AG08396 (cell line): ENCODE measurements around the gene HEATR9.

ENCODE experiments used
- DNase-seq: peaks from one replicate; pipeline ENCODE4 v3.0.0; 2012; ENCODE audit warnings: low spot score, mixed read lengths

The HEATR9 gene

DNA sequence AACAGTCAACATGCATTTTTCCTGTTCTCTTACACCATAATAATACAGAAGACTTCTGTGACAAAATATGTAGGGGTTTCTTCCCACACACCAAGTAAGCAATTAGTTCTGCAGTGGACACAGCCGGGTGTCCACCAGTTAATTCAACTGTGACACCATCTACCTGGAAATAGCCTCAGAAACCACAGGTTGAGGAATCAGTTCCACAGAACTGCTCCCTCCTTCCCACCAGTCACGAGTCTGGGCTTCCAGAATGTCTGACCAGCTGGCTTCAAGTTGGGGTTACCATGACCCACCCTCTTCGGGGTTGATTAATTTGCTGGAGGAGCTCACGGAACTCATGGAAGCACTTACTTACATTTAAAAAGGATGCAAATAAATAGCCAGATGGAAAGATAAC, 25.1 kb upstream of the HEATR9 start:
- no peak for DNase-seq

DNA sequence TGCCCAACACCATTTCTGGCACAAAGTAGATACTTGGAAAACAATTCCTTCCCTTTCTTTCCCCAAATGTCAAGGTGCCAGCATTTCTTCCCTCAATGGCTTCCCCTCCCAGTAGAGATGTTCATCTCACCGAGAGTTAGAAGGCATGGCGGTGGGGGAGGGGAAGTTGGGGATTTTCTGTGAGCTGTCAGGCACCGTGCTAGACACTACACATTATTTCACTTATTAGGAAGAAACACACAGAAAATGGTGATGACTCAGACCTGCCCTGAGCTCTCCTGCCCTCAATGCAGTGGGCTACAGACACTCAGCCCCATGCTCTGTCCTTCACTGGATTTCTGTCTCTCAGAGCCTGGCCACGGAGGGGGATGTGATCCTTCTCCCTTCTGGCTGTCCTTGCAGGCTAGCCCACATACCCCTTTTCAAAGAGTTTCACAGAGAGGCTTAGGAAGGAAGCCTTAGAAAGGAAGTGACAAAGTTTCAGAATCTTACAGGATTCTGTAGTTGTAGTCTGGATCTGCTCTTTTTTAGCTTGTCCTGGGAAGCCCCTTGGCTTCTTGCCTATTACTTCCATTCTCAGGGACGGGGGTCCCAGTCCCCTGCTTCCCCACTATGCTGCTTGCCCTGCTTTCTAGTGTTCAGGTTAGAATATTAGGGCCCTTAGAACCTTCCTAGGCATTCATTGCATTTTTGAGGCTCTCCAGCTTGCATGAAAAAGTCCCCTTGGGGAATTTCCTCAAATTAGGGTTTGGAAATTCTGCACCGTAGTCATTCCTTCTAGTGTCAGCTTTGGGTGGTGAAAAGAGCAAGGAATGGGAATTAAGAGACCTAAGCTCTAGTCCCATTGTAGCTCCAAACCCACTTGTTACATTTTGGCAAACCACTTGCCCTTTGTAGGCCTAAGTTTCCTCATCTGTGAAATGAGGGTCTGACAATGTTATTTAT, 23.7 kb upstream of the HEATR9 start:
- no peak for DNase-seq

DNA sequence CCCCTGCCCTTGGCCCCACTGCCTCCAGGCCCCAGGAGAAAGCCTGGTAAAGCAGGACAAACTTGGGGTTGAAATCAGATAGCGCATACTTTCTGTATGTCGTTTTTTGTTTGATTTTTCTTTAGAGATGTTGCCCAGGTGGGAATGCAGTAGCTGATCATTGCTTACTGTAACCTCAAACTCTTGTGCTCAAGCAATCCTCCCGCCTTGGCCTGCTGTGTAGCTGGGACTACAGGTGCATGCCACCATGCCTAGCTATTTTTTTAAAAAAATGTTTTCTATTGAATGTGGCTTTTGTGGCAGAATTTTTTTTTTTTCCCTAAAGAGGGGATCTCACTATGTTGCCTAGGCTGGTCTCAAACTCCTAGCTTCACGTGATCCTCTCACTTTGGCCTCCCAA, 22.6 kb upstream of the HEATR9 start:
- no peak for DNase-seq

DNA sequence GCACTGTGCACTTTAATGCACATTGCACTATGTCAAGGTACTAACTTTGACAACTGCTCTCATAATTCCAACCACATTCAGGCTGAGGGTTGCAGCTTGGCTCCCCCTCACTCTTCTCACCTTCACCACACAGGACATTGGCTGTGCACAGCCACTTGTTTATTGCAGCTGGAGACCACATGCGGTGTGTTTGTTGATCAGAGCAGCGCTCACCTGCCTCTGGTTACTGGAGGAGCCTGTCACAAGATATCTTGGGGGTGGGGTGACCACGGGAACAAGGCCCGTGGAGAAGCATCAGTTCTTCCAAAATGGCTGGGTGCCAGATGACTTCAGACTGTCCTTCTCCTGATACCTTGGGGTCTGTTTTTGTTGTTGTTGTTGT, 22.1 kb upstream of the HEATR9 start:
- DNase-seq = no peak

DNA sequence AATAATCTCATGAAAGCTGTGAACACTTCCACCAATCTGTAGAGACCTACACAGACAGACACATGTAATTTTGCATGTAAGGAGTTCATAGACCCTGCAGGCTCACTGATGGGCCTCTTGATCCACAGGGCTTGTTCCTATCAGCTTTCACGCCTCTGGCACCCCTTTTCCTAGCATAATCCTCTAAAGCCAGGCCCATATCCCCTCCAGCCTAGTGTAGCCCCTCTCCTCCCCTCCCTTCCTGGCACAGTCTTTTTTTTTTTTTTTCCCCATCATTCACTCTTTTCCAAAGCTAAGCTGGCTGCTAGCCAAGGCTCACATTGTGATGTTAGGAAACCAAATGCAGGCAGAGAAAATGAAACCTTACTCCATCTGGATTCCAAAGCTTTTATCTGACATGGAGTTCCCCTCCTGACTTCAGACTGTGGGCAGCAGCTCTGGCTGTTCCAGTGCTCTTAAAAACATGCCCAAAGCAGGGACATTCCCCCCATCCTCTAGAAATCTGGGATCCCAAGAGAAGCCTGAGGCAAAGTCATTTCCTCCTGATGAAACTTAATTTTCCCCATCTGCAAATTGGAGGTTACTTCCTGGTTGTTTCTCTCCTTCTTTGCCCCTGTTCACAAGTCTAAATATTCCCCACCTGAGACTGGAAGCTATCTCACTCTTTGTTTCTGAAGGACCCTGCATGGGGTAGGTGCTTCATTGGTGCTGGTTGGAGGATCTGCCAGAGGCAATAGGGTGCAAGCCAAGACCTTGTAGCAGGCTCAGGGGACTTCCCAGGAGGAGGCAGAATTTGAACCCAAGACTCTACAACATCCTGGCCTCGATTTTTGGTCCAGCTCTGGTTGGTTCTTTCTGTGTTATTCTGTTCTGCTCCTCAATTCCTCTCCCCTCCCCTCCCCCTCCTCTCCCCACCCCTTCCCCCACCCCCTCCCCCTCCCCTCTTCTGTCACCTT, 21.4 kb upstream of the HEATR9 start:
- no peak for DNase-seq

DNA sequence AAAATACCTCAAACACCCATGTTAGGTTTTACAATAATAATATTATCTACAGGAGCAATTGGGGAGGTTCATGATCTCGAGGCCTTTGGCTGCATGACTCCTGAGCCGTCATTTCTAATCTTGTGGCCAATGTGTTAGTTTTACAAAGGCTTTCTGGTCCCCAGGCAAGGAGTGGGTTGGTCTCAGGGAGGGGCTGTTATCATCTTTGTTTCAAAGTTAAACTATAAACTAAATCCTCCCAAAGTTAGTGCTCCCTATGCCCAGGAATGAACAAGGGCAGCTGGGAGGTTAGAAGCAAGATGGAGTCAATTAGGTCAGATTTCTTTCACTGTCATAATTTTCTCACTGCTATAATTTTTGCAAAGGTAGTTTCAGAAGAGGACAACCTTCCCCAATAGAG, 20.6 kb upstream of the HEATR9 start:
- DNase-seq = no peak

DNA sequence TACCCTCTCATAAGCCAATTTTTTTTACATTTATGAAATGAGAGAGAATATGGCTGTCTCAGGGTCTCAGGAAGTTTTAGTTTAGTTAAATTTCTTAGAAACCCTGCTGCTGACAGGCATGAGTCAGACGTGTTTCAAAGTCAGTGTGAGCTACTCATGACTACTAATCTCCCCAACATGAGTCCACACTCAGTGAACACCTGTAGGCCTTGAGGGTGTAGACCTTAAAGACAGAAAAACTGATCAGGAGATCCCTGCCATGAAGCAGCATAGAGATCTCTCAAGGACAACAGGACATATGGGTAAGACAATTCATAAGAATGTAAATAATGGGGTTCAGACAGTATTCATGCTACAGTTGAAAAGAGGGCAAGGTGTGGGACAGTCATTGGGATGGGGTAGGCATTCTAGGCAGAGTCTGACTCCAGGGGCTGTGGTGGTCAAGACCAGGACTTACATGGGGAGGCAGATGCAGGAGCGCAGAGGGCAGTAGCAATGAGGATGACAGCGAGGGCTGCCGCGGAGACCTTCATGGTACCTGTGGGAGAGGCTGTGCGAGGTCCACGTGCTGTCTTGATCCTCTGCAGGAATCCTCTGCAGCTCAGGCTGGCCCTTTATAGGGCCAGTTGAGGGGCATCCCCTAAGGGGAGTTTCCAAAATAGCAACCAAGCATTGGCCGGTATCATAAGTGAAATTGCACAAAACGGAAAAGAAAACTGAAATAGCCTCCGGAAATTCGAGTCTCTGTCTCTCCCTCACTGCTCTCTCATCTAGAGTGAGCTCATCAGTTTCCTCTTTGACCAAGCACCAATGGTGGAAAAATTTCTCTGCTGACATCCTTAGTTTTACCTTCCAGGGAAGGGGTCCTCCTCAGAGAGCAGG, 11.3 kb upstream of the HEATR9 start, which contains the start of gene CCL5:
CCL5 (minus strand) TSS at position 588 of the 882 bp plus-strand sequence.
- DNase-seq = no peak

DNA sequence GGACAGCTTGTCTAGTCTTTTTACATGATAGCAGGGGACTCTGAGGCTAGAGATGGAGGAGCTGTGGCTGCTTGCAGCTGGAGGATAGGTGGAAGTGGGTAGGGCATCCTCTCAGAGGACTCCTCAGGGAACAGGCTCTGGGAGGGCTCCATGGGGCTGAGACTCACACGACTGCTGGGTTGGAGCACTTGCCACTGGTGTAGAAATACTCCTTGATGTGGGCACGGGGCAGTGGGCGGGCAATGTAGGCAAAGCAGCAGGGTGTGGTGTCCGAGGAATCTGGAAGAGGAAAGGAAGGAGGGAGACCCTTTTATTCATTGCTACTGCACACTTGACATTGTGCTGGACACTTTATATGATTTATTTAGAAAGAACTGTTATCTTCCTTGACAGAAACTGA, 9.7 kb upstream of the HEATR9 start:
- DNase-seq = no peak

DNA sequence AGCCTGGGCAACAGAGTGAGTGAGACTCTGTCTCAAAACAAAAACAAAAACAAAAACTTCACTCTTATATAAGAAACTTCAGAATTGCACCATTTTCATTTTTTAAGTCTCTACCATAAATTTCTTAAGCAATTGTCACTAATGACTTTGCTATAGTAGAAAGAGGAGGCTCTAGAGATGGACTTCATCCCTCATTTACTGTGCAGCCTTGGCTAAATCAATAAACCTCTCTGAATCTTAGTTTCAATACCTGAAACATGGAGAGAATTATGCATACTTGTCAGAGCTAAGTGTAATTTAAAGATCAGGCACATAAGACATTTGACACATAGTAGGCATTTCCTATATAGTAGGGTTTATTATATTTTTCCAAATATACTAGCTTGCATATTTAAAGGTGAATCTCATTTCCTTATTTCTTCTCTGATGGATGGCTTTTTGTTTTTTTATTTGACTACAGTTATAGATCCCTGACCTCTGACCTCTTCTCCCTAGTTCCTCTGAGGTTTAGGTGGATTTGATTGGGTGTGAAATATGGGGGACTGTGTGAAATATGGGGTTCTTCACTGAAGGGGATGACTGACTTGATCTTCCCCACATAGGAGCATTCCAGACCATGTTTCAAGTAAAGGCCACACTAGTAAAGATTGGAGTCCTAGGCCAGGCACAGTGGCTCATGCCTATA, 8.8 kb upstream of the HEATR9 start:
- no peak for DNase-seq

DNA sequence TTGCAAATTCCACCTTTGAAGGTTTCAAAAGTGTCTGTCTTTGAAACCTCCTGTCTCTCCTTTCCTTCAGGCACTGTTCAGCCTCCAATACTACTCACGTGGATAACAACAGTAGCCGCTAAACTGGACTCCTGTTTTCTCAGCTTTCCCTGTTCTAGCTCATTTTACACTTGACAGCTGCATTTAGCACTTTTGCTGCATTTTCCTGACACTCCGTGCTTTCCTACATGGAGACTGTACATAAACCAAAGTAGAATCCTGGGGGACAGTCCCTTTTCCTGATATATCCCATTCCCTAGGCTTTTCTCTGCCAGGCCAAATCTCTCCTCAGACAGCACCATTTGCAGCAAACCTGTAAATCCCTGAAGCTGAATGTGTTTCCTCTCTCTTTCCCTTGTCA, 7.8 kb upstream of the HEATR9 start:
- no peak for DNase-seq

DNA sequence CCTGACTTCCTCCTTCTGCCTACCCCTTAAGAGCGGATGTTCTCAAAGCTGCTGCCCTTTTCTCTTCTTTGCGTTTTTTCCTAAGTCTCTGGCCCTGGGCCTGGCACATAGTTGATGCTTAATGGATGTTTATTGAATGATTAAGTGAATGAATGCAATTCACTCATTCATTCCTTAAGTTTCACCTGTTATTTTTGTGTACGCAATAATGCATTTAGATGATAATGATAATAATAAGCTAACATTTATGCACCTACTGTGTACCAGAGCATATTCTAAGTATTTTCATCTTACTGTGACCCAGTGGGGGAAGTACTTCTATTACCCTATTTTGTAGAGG, 7.1 kb upstream of the HEATR9 start:
- no peak for DNase-seq

DNA sequence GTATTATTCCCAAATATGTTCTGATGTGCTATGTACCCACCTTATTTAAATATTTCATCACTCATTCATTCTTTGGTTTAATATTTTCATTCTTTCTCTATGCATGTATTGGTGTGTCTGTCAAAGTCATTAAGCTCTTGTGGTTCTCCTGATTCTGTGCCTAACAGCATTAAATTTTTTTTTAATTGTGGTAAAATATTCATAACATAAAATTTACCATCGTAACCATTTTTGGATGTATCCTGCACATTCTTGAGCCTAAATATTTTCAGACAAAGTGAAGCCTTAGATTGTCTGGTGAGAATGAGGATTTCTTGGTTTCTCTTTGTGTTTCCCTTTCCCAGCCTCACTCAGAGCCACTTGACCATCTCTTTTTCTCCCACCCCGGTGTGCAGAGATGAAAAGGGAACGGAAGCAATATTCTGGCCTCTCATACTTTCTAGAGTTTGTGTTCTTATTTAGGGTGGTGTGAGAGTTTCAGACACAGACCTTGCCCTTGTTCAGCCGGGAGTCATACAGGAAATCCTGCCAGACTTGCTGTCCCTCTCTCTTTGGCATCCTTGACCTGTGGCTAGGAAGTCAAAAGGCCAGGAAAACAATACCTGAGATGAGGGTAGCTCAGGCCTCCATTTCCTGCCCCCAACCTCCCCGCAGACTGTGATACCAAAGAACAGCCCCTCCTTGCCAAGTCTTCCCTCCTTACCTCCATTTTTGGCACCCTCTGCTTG, 6.5 kb upstream of the HEATR9 start:
- DNase-seq = no peak

DNA sequence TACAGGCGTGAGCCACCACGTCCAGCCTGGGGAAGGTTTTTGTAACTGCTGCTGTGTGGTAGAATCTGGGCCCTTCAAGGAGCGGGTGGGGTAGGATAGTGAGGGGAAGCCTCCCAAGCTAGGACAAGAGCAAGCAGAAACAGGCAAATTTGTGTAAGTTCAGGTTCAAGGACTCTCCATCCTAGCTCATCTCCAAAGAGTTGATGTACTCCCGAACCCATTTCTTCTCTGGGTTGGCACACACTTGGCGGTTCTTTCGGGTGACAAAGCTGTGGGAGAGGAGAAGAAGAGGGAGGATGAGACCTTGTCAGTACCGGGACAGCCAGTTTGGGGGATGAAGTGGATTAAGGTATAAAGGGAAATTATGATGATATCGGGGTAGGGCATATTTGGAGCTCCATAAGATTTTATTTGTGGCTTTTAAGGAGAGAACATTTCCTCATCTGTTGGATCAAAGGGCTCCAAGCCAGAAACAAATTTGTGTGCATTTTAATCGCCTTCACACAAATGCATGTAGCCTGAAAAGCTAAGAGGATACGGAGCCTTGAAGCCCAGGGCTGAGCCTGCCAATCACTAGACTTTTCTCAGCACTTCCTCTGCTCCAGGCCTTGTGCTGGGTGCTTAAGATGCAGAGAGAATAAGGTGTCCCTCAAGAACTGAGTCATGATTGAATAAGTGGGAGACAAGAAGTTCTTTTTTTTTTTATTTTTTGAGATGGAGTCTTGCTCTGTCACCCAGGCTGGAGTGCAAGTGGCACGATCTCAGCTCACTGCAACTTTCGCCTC, 3.7 kb upstream of the HEATR9 start:
- no peak for DNase-seq

DNA sequence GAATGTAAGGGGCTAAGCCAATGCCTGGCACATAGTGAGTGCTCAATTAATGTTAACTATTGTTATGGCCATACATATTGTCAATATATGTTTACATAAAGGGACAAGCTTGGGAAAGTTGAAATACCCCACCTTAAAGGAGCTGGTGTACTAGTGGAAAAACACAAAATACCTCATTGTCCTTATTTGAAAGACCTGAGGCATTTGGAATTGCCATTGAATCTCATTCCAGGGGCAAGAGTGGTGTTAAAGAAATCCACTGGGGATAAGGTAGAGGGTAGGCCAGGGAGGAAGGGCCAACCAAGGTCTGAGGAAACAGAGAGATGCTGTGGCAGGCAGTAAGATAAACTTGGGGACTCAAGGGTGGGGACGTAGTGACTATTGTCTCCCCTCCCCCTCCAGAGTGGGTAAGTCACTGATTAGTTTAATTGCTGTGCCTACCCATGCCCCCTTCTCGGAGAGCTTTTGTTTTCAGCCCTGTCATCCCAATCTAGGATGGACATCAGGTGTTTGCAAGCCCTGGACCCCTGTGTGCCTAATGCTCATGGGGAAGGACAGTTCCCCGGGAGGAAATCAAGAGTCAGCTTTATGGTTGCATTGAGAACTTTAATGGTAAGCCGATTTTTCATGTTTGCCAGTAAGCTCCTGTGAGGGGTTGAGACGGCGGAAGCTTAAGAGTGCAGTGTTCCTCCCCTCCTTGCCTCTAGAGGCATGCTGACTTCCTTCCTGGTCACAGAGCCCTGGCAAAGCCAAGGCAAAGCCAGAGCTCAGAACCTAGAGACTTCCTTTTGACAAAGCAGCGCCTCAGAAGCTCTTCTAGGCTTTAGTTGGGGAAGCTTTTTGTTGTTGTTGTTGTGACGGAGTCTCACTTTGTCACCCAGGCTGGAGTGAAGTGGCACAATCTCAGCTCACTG, 2.5 kb upstream of the HEATR9 start:
- no peak for DNase-seq

DNA sequence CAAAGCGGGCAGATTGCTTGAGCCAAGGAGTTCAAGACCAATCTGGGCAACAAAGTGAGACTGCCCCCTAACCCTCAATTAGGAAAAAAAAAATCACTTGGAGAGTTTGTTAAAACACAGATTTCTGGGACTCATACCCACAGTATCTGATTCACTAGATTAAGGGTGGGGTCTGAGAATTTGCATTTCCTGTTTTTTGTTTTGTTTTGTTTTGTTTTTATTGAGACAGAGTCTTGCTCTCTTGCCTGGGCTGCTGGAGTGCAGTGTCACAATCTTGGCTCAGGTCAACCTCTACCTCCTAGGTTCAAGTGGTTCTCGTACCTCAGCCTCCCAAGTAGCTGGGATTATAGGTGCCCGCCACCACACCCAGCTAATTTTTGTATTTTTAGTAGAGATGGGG, 1.1 kb downstream of the HEATR9 start:
- DNase-seq = no peak

DNA sequence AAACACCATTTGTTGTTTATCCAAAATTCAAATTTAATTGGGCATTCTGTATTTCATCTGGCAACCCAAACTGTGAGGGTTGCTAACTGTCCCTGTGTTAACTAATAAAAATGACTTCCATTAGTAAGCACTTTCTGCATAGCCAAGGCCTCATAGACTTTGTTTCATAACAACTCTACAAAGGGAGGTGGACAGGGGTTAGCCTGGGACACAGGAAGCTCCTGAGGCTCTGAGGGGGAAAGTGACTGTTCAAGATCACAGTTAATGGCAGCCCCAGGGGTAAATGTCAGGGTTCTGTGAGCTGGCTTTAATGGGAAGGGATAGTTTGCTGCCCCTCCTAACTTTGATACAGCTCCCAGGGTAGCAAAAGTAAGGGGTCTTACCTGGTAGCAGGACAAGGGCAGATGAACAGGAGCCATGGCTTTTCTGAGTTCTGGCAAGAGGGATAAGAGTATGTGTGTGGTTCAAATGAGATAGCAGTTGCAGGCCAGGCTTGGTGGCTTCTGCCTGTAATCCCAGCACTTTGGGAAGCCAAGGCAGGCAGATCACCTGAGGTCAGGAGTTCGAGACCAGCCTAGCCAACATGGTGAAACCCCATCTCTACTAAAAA, 2.2 kb downstream of the HEATR9 start:
- DNase-seq = no peak

DNA sequence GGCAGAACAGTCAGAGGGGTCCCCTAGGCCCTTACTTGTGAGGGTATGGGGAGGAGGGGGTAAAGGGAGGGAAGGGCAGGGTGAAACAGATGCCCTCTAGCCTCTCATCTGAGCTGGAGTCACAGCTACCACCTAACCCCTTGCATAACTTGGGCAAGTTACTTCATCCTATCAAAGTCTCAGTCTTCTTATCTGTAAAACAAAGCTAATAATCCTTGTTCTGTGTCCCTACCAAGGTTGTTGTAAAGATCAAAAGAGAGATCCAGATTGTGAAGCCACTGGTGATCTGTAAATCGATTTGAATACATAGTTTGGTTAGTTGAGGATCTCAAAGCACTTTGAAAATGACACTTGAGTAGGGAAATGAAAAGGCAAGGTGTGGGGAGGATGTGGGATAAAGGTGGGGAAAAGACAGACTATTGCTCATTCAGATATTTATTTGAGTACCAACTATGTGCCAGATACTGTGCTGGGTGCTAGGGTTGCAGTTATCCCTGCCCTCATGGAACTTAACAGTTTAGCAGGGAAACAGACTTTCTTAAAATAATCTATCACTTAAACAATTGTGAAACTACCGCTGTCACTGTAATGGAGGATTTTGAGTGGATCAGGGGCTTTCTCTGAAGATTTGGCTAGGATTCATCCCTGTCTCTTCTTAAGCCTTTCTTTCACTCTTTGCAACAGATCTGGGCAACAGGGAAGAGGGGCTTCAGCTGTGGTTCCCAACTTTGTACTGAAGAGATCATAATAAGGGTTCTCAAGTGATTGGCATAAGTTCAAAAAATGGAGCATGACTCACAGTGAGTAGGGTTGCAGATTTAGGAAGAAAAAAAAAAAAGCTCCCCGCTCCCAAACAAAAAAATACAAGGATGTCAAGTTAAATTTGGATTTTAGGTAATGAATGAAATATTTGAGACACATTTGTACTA, 3.0 kb downstream of the HEATR9 start:
- DNase-seq = no peak
